Raji (cell line): ENCODE results near the gene MICAL2.

Experiments
- POLR2A ChIP-seq: IDR thresholded peaks from 2 replicates; pipeline ENCODE4 v1.6.1; 2011; ENCODE audit warnings: low read depth, low read length, control low read depth; ENCODE audit not compliant: insufficient read depth

The MICAL2 gene

GRCh38 chr11:12159351-12160099, 49.1 kb downstream of the MICAL2 start:
- no peak for TF ChIP-seq POLR2A

- no peak for TF ChIP-seq POLR2A
Observed at GRCh38 chr11:12160231-12160630, 49.8 kb downstream of the MICAL2 start.

GRCh38 chr11:12160680-12161079, 50.3 kb downstream of the MICAL2 start:
- no peak for TF ChIP-seq POLR2A

- TF ChIP-seq POLR2A = no peak
Observed at GRCh38 chr11:12161137-12161536, 50.7 kb downstream of the MICAL2 start.

- TF ChIP-seq POLR2A = no peak
Observed at GRCh38 chr11:12161603-12162350, 51.4 kb downstream of the MICAL2 start.

- TF ChIP-seq POLR2A = no peak
Observed at GRCh38 chr11:12162652-12163051, 52.3 kb downstream of the MICAL2 start.

GRCh38 chr11:12163181-12163941, 53.0 kb downstream of the MICAL2 start:
- TF ChIP-seq POLR2A = no peak

- no peak for TF ChIP-seq POLR2A
Observed at GRCh38 chr11:12164061-12165014, 53.9 kb downstream of the MICAL2 start.

GRCh38 chr11:12165237-12165875, 55.0 kb downstream of the MICAL2 start:
- no peak for TF ChIP-seq POLR2A

GRCh38 chr11:12166299-12167060, 56.1 kb downstream of the MICAL2 start:
- TF ChIP-seq POLR2A = no peak

- TF ChIP-seq POLR2A = no peak
Observed at GRCh38 chr11:12167061-12168000, 56.9 kb downstream of the MICAL2 start.

GRCh38 chr11:12168114-12168513, 57.7 kb downstream of the MICAL2 start:
- TF ChIP-seq POLR2A = no peak
